ENCODE data around the gene UBE2E2.

- no peak for TF ChIP-seq CTCF (conservative IDR thresholded peaks at IDR 0.05 in 1 of 2, IDR thresholded peaks at IDR 0.05 in 1 of 2; ENCODE audit: extremely low read depth in 1 of 2, insufficient read depth in 1 of 2, low read depth in 1 of 2, low read length in 2 of 2)
- TF ChIP-seq EZH2 (IDR thresholded peaks at IDR 0.05; ENCODE audit: borderline replicate concordance, low read length): no peak
Measured at GRCh38 chr3:23602971-23603370, 399.8 kb downstream of the UBE2E2 start.
